ENCODE data around the gene REXO4. TPM values are rescaled to one million over a fixed set of nuclear protein-coding genes. Genes with fewer than 3 reads are reported as not detected.

The REXO4 gene
- total and polyA plus RNA-seq, 9 of the 15 experiments (the other 6 are each of a cell fraction or from before 2014, with no cell fraction given), result 3.4 to 72.9 (median 31.1) TPM

GRCh38 chr9:133375724-133376654 lies 41.8 kb downstream of the REXO4 start, which contains the start of the genes STKLD1 and SURF4 (continued):
- TF ChIP-seq ZNF436 (CRISPR knock-in tag; IDR thresholded peaks at IDR 0.05) (no peak), E2F6 (IDR thresholded peaks at IDR 0.05; ENCODE audit: borderline replicate concordance in 1 of 2, extremely low read depth in 1 of 2, insufficient read depth in 1 of 2, insufficient read length in 1 of 2, low read depth in 1 of 2, low read length in 1 of 2, poor library complexity in 1 of 2, severe bottlenecking in 1 of 2) (peak; percentile 92 to 98), ZNF444 (CRISPR knock-in tag; IDR thresholded peaks at IDR 0.05) (no peak), MECOM (CRISPR knock-in tag; IDR thresholded peaks at IDR 0.05) (no peak), ARID3B (CRISPR knock-in tag; IDR thresholded peaks at IDR 0.05; ENCODE audit: borderline replicate concordance) (no peak), CTBP1 (IDR thresholded peaks at IDR 0.05; ENCODE audit: borderline replicate concordance) (peak; percentile 95), ZNF253 (CRISPR knock-in tag; conservative IDR thresholded peaks at IDR 0.05) (no peak), HMGXB4 (CRISPR knock-in tag; IDR thresholded peaks at IDR 0.05) (peak; percentile 48; the same call in 1 of the 2 replicates), MXI1 (IDR thresholded peaks at IDR 0.05; ENCODE audit: low read depth, low read length) (no peak), FOXA3 (CRISPR knock-in tag; conservative IDR thresholded peaks at IDR 0.05 in 1 of 2, IDR thresholded peaks at IDR 0.05 in 1 of 2) (peak in 1 of 2 experiments; percentile 78; a peak in 1 of 4 replicates), FOSL1 (tag; conservative IDR thresholded peaks at IDR 0.05) (no peak), RBM39 (optimal IDR thresholded peaks at IDR 0.05; ENCODE audit: low read depth, low read length) (no peak), MED1 (CRISPR knock-in tag; IDR thresholded peaks at IDR 0.05; ENCODE audit: borderline replicate concordance) (no peak), LEF1 (IDR thresholded peaks at IDR 0.05) (no peak), NFXL1 (CRISPR knock-in tag; IDR thresholded peaks at IDR 0.05) (no peak), CHAMP1 (IDR thresholded peaks at IDR 0.05) (no peak), ZNF184 (CRISPR knock-in tag; IDR thresholded peaks at IDR 0.05) (no peak), JUN (IDR thresholded peaks at IDR 0.05; ENCODE audit: borderline replicate concordance, low read depth, low read length) (no peak), JUN (CRISPR knock-in tag; IDR thresholded peaks at IDR 0.05; ENCODE audit: borderline replicate concordance) (no peak; the same call in 1 of the 2 replicates), ZNF507 (tag; conservative IDR thresholded peaks at IDR 0.05) (no peak), POLR3G (IDR thresholded peaks at IDR 0.05; ENCODE audit: extremely low read depth, insufficient read length, insufficient replicate concordance) (no peak)
